ENCODE results near the gene ELL. TPM values are rescaled to one million over a fixed set of nuclear protein-coding genes. Genes with fewer than 3 reads are reported as not detected.

ELL gene
- total and polyA plus RNA-seq, 2 experiments from 2014 or later: 11.3 to 20.1 TPM

GRCh38 chr19:18499055-18499775 lies 22.7 kb downstream of the ELL start:
- H3K9me2 ChIP-seq (ENCODE audit: insufficient read depth): no peaks in the 10 kb centered on the region
- no peaks in the 10 kb centered on the region; the same call in 2 of the 3 replicates for H3K9me3 Mint-ChIP-seq
- no peaks in the 10 kb centered on the region for H3K36me3 ChIP-seq (ENCODE audit: insufficient read depth)
- TF ChIP-seq CTCF (conservative IDR thresholded peaks at IDR 0.05; ENCODE audit: low read depth in 2 of 2) (no peak), POLR2AphosphoS5 (IDR thresholded peaks at IDR 0.05; ENCODE audit: low read depth) (no peak), ZNF114 (CRISPR knock-in tag; IDR thresholded peaks at IDR 0.05) (no peak), REST (IDR thresholded peaks at IDR 0.05; ENCODE audit: unreplicated experiment) (no peak), NANOG (IDR thresholded peaks at IDR 0.05; ENCODE audit: borderline replicate concordance) (no peak), CREB1 (CRISPR knock-in tag; IDR thresholded peaks at IDR 0.05; ENCODE audit: low read depth) (no peak), ETS1 (IDR thresholded peaks at IDR 0.05) (no peak), JUNB (IDR thresholded peaks at IDR 0.05; ENCODE audit: unreplicated experiment) (no peak), ZNF331 (CRISPR knock-in tag; IDR thresholded peaks at IDR 0.05; ENCODE audit: low read depth) (no peak), EZH2phosphoT487 (IDR thresholded peaks at IDR 0.05; ENCODE audit: unreplicated experiment) (no peak), EZH2 (IDR thresholded peaks at IDR 0.05; ENCODE audit: low read depth, unreplicated experiment) (no peak), STAT1 (IDR thresholded peaks at IDR 0.05; ENCODE audit: unreplicated experiment) (no peak)
- H3K27me3 ChIP-seq (ENCODE audit: insufficient read depth): no peaks in the 10 kb centered on the region
- ATAC-seq: no peak
- peaks cover 85% of the 10 kb centered on the region for H3K79me2 ChIP-seq (replicated peaks; ENCODE audit: insufficient read depth)
- no peak overlapping the region for H3K27ac Mint-ChIP-seq
- no peak for DNase-seq (ENCODE audit: low spot score)
- no peak overlapping the region for H3K4me2 ChIP-seq
- no peak overlapping the region for H2AFZ ChIP-seq
- no peaks in the 10 kb centered on the region; the same call in 1 of the 2 replicates for H3K4me1 ChIP-seq (ENCODE audit: insufficient read depth)
- H3K4me1 Mint-ChIP-seq: peaks cover 21% of the 10 kb centered on the region
- H3K27ac ChIP-seq (ENCODE audit: low read depth): no peak overlapping the region
- peaks cover 26% of the 10 kb centered on the region for H4K20me1 ChIP-seq (replicated peaks; ENCODE audit: insufficient read depth)
- H3K27me3 Mint-ChIP-seq (ENCODE audit: insufficient read depth, low read depth, poor library complexity): peaks cover 7% of the 10 kb centered on the region
- no peak overlapping the region for H3K4me3 Mint-ChIP-seq
- no peaks in the 10 kb centered on the region for H3F3A ChIP-seq (replicated peaks; ENCODE audit: low read depth)
- H3K4me3 ChIP-seq: no peak overlapping the region
- H3K36me3 Mint-ChIP-seq (ENCODE audit: low read depth): no peaks in the 10 kb centered on the region; the same call in 2 of the 3 replicates
